HEK293T (cell line): ENCODE data around the gene PRKAG2.

Source experiments
- BHLHE40 ChIP-seq: fragments of 450-650 bp; IDR thresholded peaks from 2 replicates; pipeline ENCODE4 v1.6.1; 2016; ENCODE audit warnings: mild to moderate bottlenecking, moderate library complexity, borderline replicate concordance
- ELF4 ChIP-seq: fragments of 450-650 bp; IDR thresholded peaks from 2 replicates; pipeline ENCODE4 v1.6.1; 2017; ENCODE audit warnings: antibody characterized with exemption
- FOXA1 ChIP-seq: fragments of 450-650 bp; IDR thresholded peaks from 2 replicates; pipeline ENCODE4 v1.6.1; 2016; ENCODE audit warnings: mild to moderate bottlenecking
- SP1 ChIP-seq: fragments of 450-650 bp; IDR thresholded peaks from 2 replicates; pipeline ENCODE4 v1.6.1; 2017
- TARDBP ChIP-seq: fragments of 450-650 bp; IDR thresholded peaks from 2 replicates; pipeline ENCODE4 v1.6.1; 2016
- TF ChIP-seq, protein P1 (sequence below): fragments of 450-650 bp; IDR thresholded peaks from 2 replicates; pipeline ENCODE4 v1.6.1; 2016

- TF ChIP-seq ELF4 (no peak), SP1 (no peak), FOXA1 (no peak), BHLHE40 (no peak), TARDBP (no peak)
- TF ChIP-seq, protein P1, sequence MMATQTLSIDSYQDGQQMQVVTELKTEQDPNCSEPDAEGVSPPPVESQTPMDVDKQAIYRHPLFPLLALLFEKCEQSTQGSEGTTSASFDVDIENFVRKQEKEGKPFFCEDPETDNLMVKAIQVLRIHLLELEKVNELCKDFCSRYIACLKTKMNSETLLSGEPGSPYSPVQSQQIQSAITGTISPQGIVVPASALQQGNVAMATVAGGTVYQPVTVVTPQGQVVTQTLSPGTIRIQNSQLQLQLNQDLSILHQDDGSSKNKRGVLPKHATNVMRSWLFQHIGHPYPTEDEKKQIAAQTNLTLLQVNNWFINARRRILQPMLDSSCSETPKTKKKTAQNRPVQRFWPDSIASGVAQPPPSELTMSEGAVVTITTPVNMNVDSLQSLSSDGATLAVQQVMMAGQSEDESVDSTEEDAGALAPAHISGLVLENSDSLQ: no peak
Observed at GRCh38 chr7:151571471-151571870, 305.4 kb downstream of the PRKAG2 start.
